Measurements from ENCODE around the gene B4GALT5. TPM values are rescaled to one million over a fixed set of nuclear protein-coding genes. Genes with fewer than 3 reads are reported as not detected.

Gene B4GALT5
- total RNA-seq, 1 experiment from 2014 or later: 62.4 TPM

DNA sequence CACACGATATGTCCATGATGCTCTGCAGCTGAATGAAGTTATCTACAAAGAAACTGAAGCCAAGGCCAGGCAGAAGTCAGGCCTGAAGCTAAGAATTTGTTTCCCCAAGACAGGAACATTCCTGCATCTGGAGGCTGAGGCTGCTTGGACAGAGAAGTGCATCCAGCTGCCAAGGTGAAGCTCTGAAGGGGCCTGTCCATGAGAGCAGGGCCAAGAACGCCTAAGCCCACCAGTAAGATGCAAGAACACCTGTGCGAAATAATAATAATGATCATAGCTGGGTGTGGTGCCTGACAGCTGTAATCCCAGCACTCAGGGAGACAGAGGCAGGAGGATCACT is 37.7 kb upstream of the B4GALT5 start:
- ChIA-PET POLR2A (no interaction called here), CTCF (no interaction called here)
- no peak for DNase-seq (ENCODE audit: low spot score)
- Mint-ChIP-seq H3K27me3 (ENCODE audit: low read depth) (no peaks in the 10 kb centered on the region), H3K36me3 (no peaks in the 10 kb centered on the region), H3K4me1 (peaks cover 12% of the 10 kb centered on the region), H3K27ac (peak overlapping the region; percentile 54; the same call in 1 of the 2 replicates), H3K4me3 (no peak overlapping the region), H3K9me3 (no peaks in the 10 kb centered on the region)
- ATAC-seq: no peak
- no peak for TF ChIP-seq RELA (CRISPR knock-in tag; IDR thresholded peaks at IDR 0.05; ENCODE audit: borderline replicate concordance)
- TF ChIP-seq CBFB (CRISPR knock-in tag; IDR thresholded peaks at IDR 0.05; ENCODE audit: low read depth): no peak
- no peak for TF ChIP-seq ZBTB21 (CRISPR knock-in tag; IDR thresholded peaks at IDR 0.05; ENCODE audit: borderline replicate concordance)
- no peak for TF ChIP-seq ZNF219 (CRISPR knock-in tag; IDR thresholded peaks at IDR 0.05; ENCODE audit: borderline replicate concordance)
- TF ChIP-seq, protein P1, sequence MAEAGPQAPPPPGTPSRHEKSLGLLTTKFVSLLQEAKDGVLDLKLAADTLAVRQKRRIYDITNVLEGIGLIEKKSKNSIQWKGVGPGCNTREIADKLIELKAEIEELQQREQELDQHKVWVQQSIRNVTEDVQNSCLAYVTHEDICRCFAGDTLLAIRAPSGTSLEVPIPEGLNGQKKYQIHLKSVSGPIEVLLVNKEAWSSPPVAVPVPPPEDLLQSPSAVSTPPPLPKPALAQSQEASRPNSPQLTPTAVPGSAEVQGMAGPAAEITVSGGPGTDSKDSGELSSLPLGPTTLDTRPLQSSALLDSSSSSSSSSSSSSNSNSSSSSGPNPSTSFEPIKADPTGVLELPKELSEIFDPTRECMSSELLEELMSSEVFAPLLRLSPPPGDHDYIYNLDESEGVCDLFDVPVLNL (CRISPR knock-in tag; IDR thresholded peaks at IDR 0.05; ENCODE audit: borderline replicate concordance, low read depth): no peak
- TF ChIP-seq ZNF232 (CRISPR knock-in tag; IDR thresholded peaks at IDR 0.05): no peak
- TF ChIP-seq MXD4 (CRISPR knock-in tag; IDR thresholded peaks at IDR 0.05; ENCODE audit: borderline replicate concordance): no peak
- no peak for TF ChIP-seq HMGA2 (CRISPR knock-in tag; IDR thresholded peaks at IDR 0.05)
- TF ChIP-seq, protein P2, sequence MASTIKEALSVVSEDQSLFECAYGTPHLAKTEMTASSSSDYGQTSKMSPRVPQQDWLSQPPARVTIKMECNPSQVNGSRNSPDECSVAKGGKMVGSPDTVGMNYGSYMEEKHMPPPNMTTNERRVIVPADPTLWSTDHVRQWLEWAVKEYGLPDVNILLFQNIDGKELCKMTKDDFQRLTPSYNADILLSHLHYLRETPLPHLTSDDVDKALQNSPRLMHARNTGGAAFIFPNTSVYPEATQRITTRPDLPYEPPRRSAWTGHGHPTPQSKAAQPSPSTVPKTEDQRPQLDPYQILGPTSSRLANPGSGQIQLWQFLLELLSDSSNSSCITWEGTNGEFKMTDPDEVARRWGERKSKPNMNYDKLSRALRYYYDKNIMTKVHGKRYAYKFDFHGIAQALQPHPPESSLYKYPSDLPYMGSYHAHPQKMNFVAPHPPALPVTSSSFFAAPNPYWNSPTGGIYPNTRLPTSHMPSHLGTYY (CRISPR knock-in tag; IDR thresholded peaks at IDR 0.05): no peak
- TF ChIP-seq ELF4 (CRISPR knock-in tag; IDR thresholded peaks at IDR 0.05; ENCODE audit: low read depth): no peak
- no peak for TF ChIP-seq OVOL2 (CRISPR knock-in tag; IDR thresholded peaks at IDR 0.05; ENCODE audit: borderline replicate concordance)
- no peak for TF ChIP-seq ZNF317 (CRISPR knock-in tag; IDR thresholded peaks at IDR 0.05; ENCODE audit: borderline replicate concordance, low read depth)
- no peak for TF ChIP-seq NR3C1 (CRISPR knock-in tag; conservative IDR thresholded peaks at IDR 0.05; ENCODE audit: low read depth)
- TF ChIP-seq, protein P3, sequence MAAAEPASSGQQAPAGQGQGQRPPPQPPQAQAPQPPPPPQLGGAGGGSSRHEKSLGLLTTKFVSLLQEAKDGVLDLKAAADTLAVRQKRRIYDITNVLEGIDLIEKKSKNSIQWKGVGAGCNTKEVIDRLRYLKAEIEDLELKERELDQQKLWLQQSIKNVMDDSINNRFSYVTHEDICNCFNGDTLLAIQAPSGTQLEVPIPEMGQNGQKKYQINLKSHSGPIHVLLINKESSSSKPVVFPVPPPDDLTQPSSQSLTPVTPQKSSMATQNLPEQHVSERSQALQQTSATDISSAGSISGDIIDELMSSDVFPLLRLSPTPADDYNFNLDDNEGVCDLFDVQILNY (CRISPR knock-in tag; IDR thresholded peaks at IDR 0.05): no peak
- TF ChIP-seq NFE2L1 (CRISPR knock-in tag; IDR thresholded peaks at IDR 0.05): no peak
- TF ChIP-seq, protein P4, sequence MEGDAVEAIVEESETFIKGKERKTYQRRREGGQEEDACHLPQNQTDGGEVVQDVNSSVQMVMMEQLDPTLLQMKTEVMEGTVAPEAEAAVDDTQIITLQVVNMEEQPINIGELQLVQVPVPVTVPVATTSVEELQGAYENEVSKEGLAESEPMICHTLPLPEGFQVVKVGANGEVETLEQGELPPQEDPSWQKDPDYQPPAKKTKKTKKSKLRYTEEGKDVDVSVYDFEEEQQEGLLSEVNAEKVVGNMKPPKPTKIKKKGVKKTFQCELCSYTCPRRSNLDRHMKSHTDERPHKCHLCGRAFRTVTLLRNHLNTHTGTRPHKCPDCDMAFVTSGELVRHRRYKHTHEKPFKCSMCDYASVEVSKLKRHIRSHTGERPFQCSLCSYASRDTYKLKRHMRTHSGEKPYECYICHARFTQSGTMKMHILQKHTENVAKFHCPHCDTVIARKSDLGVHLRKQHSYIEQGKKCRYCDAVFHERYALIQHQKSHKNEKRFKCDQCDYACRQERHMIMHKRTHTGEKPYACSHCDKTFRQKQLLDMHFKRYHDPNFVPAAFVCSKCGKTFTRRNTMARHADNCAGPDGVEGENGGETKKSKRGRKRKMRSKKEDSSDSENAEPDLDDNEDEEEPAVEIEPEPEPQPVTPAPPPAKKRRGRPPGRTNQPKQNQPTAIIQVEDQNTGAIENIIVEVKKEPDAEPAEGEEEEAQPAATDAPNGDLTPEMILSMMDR (IDR thresholded peaks at IDR 0.05): no peak
- TF ChIP-seq, protein P5, sequence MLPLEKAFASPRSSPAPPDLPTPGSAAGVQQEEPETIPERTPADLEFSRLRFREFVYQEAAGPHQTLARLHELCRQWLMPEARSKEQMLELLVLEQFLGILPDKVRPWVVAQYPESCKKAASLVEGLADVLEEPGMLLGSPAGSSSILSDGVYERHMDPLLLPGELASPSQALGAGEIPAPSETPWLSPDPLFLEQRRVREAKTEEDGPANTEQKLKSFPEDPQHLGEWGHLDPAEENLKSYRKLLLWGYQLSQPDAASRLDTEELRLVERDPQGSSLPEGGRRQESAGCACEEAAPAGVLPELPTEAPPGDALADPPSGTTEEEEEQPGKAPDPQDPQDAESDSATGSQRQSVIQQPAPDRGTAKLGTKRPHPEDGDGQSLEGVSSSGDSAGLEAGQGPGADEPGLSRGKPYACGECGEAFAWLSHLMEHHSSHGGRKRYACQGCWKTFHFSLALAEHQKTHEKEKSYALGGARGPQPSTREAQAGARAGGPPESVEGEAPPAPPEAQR (CRISPR knock-in tag; IDR thresholded peaks at IDR 0.05): no peak
- no peak for TF ChIP-seq TEAD1 (CRISPR knock-in tag; IDR thresholded peaks at IDR 0.05)

DNA sequence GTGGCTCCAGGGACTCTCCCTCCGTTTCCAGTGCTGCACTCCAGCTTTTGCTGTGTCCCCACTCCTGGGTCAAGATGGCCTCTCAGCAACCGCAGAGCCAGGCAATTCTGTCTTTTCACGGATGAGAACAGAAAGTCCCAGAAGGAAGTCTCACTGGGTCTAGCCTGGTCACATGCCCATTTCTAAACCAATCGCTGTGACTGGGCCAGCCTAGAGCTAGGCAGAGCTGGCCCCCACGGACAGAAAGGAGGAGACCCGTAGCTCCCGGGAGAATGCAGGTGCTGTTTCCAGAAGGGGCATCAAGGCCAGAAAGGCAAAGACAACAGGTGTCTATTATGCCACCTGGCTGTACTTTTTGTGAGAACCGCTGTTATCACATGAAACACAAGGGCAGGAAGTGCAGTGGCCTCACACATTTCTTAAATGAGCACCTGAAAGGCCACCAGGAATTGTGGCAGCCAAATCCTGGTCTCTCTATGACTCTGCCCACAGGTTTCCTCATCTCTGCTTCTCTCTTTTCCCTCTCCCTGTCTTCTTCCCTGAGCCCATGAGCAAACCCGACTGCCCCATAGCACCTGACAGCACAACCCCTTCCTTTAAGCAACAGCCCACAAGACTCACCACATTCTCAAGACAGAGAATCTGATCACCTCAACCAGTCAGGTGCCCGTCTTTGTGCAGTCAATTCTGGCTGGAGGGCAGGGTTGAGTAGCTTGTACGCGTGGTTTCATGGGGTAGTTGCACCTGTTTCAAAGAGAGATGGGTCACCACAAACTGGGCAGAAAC is 37.1 kb upstream of the B4GALT5 start:
- Mint-ChIP-seq H3K36me3 (no peaks in the 10 kb centered on the region), H3K4me3 (no peak overlapping the region), H3K27me3 (ENCODE audit: low read depth) (no peaks in the 10 kb centered on the region), H3K4me1 (peaks cover 9% of the 10 kb centered on the region), H3K27ac (peak overlapping the region; percentile 54; the same call in 1 of the 2 replicates), H3K9me3 (no peaks in the 10 kb centered on the region)
- ChIA-PET POLR2A (interaction anchor here (0.6 kb wide), 1 partner anchor 17 kb away, joined by 5 read pairs; no protein-coding TSS in a partner anchor), CTCF (no interaction called here)
- ATAC-seq (peak; percentile 89), DNase-seq (ENCODE audit: low spot score) (no peak)
- TF ChIP-seq, protein P6, sequence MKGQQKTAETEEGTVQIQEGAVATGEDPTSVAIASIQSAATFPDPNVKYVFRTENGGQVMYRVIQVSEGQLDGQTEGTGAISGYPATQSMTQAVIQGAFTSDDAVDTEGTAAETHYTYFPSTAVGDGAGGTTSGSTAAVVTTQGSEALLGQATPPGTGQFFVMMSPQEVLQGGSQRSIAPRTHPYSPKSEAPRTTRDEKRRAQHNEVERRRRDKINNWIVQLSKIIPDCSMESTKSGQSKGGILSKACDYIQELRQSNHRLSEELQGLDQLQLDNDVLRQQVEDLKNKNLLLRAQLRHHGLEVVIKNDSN (CRISPR knock-in tag; IDR thresholded peaks at IDR 0.05): peak; percentile 68
- TF ChIP-seq, protein P7, sequence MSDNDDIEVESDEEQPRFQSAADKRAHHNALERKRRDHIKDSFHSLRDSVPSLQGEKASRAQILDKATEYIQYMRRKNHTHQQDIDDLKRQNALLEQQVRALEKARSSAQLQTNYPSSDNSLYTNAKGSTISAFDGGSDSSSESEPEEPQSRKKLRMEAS (CRISPR knock-in tag; IDR thresholded peaks at IDR 0.05): no peak
- TF ChIP-seq, protein P8, sequence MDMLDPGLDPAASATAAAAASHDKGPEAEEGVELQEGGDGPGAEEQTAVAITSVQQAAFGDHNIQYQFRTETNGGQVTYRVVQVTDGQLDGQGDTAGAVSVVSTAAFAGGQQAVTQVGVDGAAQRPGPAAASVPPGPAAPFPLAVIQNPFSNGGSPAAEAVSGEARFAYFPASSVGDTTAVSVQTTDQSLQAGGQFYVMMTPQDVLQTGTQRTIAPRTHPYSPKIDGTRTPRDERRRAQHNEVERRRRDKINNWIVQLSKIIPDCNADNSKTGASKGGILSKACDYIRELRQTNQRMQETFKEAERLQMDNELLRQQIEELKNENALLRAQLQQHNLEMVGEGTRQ (CRISPR knock-in tag; IDR thresholded peaks at IDR 0.05): peak; percentile 83
- TF ChIP-seq, protein P2 (CRISPR knock-in tag; IDR thresholded peaks at IDR 0.05): no peak
